ENCODE data around the gene KISS1. TPM values are rescaled to one million over a fixed set of nuclear protein-coding genes. Genes with fewer than 3 reads are reported as not detected.

KISS1 gene
- total RNA-seq, 1 donor from 2014 or later = not detected

- DNase-seq = no peak
- no peak overlapping the region for H3K4me3 Mint-ChIP-seq
- peaks cover 41% of the 10 kb centered on the region for H3K27me3 Mint-ChIP-seq
- no peaks in the 10 kb centered on the region for H3K9me3 Mint-ChIP-seq
- H3K4me1 Mint-ChIP-seq = peaks cover 11% of the 10 kb centered on the region
- H3K36me3 Mint-ChIP-seq (ENCODE audit: low read depth) = no peaks in the 10 kb centered on the region
- intact Hi-C loops (cut with micrococcal nuclease) = no loop called here
- no peak overlapping the region for H3K27ac Mint-ChIP-seq
These were observed 4.2 kb downstream of the KISS1 start for GRCh38 chr1:204192046-204192445.

- no peaks in the 10 kb centered on the region for H3K36me3 Mint-ChIP-seq (ENCODE audit: low read depth)
- H3K27ac Mint-ChIP-seq = no peak overlapping the region
- DNase-seq = no peak
- no peaks in the 10 kb centered on the region for H3K9me3 Mint-ChIP-seq
- H3K4me1 Mint-ChIP-seq = peaks cover 11% of the 10 kb centered on the region
- intact Hi-C loops (cut with micrococcal nuclease) = no loop called here
- H3K4me3 Mint-ChIP-seq = no peak overlapping the region
- peaks cover 43% of the 10 kb centered on the region for H3K27me3 Mint-ChIP-seq
These were observed 4.8 kb downstream of the KISS1 start for GRCh38 chr1:204191456-204191855.

- peak overlapping the region; percentile 44 for H3K4me3 Mint-ChIP-seq
These were observed 5.8 kb downstream of the KISS1 start for GRCh38 chr1:204190212-204191211.

GRCh38 chr1:204188959-204189639, 7.2 kb downstream of the KISS1 start:
- Mint-ChIP-seq H3K4me1 (peaks cover 11% of the 10 kb centered on the region), H3K36me3 (ENCODE audit: low read depth) (no peaks in the 10 kb centered on the region), H3K27ac (no peak overlapping the region), H3K4me3 (no peak overlapping the region), H3K9me3 (no peaks in the 10 kb centered on the region), H3K27me3 (peaks cover 48% of the 10 kb centered on the region)
- intact Hi-C loops (cut with micrococcal nuclease) = no loop called here
- peak; percentile 60 for DNase-seq

More at GRCh38 chr1:204190212-204191211, 5.8 kb downstream of the KISS1 start:
- Mint-ChIP-seq H3K9me3 (no peaks in the 10 kb centered on the region), H3K4me1 (peaks cover 11% of the 10 kb centered on the region), H3K36me3 (ENCODE audit: low read depth) (no peaks in the 10 kb centered on the region), H3K27me3 (peaks cover 43% of the 10 kb centered on the region), H3K27ac (no peak overlapping the region)
- intact Hi-C loops (cut with micrococcal nuclease) = no loop called here
- DNase-seq = no peak

- intact Hi-C loops (cut with micrococcal nuclease) = no loop called here
- Mint-ChIP-seq H3K27ac (no peak overlapping the region), H3K36me3 (ENCODE audit: low read depth) (no peaks in the 10 kb centered on the region), H3K4me1 (peaks cover 11% of the 10 kb centered on the region), H3K9me3 (no peaks in the 10 kb centered on the region), H3K4me3 (no peak overlapping the region), H3K27me3 (peaks cover 40% of the 10 kb centered on the region)
- no peak for DNase-seq
These were observed 9.7 kb downstream of the KISS1 start for GRCh38 chr1:204186597-204186996.

GRCh38 chr1:204181116-204181515, 15.2 kb downstream of the KISS1 start:
- Mint-ChIP-seq H3K9me3 (no peaks in the 10 kb centered on the region), H3K36me3 (ENCODE audit: low read depth) (no peaks in the 10 kb centered on the region), H3K4me1 (no peaks in the 10 kb centered on the region), H3K4me3 (no peak overlapping the region), H3K27me3 (peaks cover 6% of the 10 kb centered on the region), H3K27ac (no peak overlapping the region)
- intact Hi-C loops (cut with micrococcal nuclease) = no loop called here
- DNase-seq = no peak

GRCh38 chr1:204180133-204180532, 16.2 kb downstream of the KISS1 start:
- intact Hi-C loops (cut with micrococcal nuclease) = no loop called here
- H3K4me3 Mint-ChIP-seq = no peak overlapping the region
- no peaks in the 10 kb centered on the region for H3K9me3 Mint-ChIP-seq
- no peak for DNase-seq
- peaks cover 6% of the 10 kb centered on the region for H3K27me3 Mint-ChIP-seq
- no peak overlapping the region for H3K27ac Mint-ChIP-seq
- no peaks in the 10 kb centered on the region for H3K36me3 Mint-ChIP-seq (ENCODE audit: low read depth)
- no peaks in the 10 kb centered on the region for H3K4me1 Mint-ChIP-seq

GRCh38 chr1:204178487-204179281, 17.6 kb downstream of the KISS1 start:
- intact Hi-C loops (cut with micrococcal nuclease) = no loop called here
- no peak for DNase-seq
- no peaks in the 10 kb centered on the region for H3K4me1 Mint-ChIP-seq

GRCh38 chr1:204177133-204177532, 19.2 kb downstream of the KISS1 start:
- intact Hi-C loops (cut with micrococcal nuclease) = no loop called here
- Mint-ChIP-seq H3K4me3 (no peak overlapping the region), H3K4me1 (no peaks in the 10 kb centered on the region), H3K27me3 (no peaks in the 10 kb centered on the region), H3K27ac (no peak overlapping the region), H3K36me3 (ENCODE audit: low read depth) (no peaks in the 10 kb centered on the region), H3K9me3 (peaks cover 4% of the 10 kb centered on the region)
- DNase-seq = no peak

More at GRCh38 chr1:204178487-204179281, 17.6 kb downstream of the KISS1 start:
- Mint-ChIP-seq H3K27ac (no peak overlapping the region), H3K4me3 (no peak overlapping the region), H3K27me3 (peaks cover 2% of the 10 kb centered on the region), H3K9me3 (peaks cover 1% of the 10 kb centered on the region), H3K36me3 (ENCODE audit: low read depth) (no peaks in the 10 kb centered on the region)

- H3K36me3 Mint-ChIP-seq (ENCODE audit: low read depth) = no peaks in the 10 kb centered on the region
- H3K27me3 Mint-ChIP-seq = no peaks in the 10 kb centered on the region
- intact Hi-C loops (cut with micrococcal nuclease) = no loop called here
- peaks cover 8% of the 10 kb centered on the region for H3K9me3 Mint-ChIP-seq
- no peak overlapping the region for H3K4me3 Mint-ChIP-seq
- DNase-seq = no peak
- H3K27ac Mint-ChIP-seq = no peak overlapping the region
- no peaks in the 10 kb centered on the region for H3K4me1 Mint-ChIP-seq
These were observed 20.2 kb downstream of the KISS1 start for GRCh38 chr1:204176049-204176448.

GRCh38 chr1:204174958-204175357, 21.3 kb downstream of the KISS1 start:
- no peaks in the 10 kb centered on the region for H3K27me3 Mint-ChIP-seq
- no peak overlapping the region for H3K4me3 Mint-ChIP-seq
- no peak overlapping the region for H3K27ac Mint-ChIP-seq
- no peak for DNase-seq
- H3K9me3 Mint-ChIP-seq = peaks cover 13% of the 10 kb centered on the region
- intact Hi-C loops (cut with micrococcal nuclease) = no loop called here
- H3K36me3 Mint-ChIP-seq (ENCODE audit: low read depth) = no peaks in the 10 kb centered on the region
- H3K4me1 Mint-ChIP-seq = no peaks in the 10 kb centered on the region

GRCh38 chr1:204172404-204173029, 23.8 kb downstream of the KISS1 start:
- H3K36me3 Mint-ChIP-seq (ENCODE audit: low read depth) = peaks cover 3% of the 10 kb centered on the region
- intact Hi-C loops (cut with micrococcal nuclease) = no loop called here
- H3K9me3 Mint-ChIP-seq = peaks cover 18% of the 10 kb centered on the region
- no peak overlapping the region for H3K27ac Mint-ChIP-seq
- no peaks in the 10 kb centered on the region for H3K4me1 Mint-ChIP-seq
- H3K27me3 Mint-ChIP-seq = no peaks in the 10 kb centered on the region
- H3K4me3 Mint-ChIP-seq = no peak overlapping the region
- DNase-seq = no peak

GRCh38 chr1:204171751-204172178, 24.5 kb downstream of the KISS1 start:
- peaks cover 3% of the 10 kb centered on the region for H3K36me3 Mint-ChIP-seq (ENCODE audit: low read depth)

More at GRCh38 chr1:204171751-204172178, 24.5 kb downstream of the KISS1 start:
- Mint-ChIP-seq H3K4me1 (no peaks in the 10 kb centered on the region), H3K27ac (no peak overlapping the region), H3K4me3 (no peak overlapping the region), H3K27me3 (no peaks in the 10 kb centered on the region), H3K9me3 (peaks cover 18% of the 10 kb centered on the region)
- intact Hi-C loops (cut with micrococcal nuclease) = no loop called here
- DNase-seq = no peak

Data from activated CD4-positive, alpha-beta T cell treated with anti-CD3 and anti-CD28 coated beads, Interleukin-2, amount 10 ng/mL, durations not matched to agents 24 days and 14 days (primary cell).